Astrocyte of the cerebellum (primary cell): ENCODE measurements around the gene RAI1.

Experiments used
- DNase-seq: peaks from one replicate; pipeline ENCODE4 v3.0.0-alpha.2; 2011; ENCODE audit warnings: low read depth
- H3K4me3 ChIP-seq: 2 replicates; pipeline ENCODE4 v1.5.1; 2011; ENCODE audit warnings: mild to moderate bottlenecking, low read depth, low read length, moderate library complexity
- in situ Hi-C: cut with HindIII; loops from 2 replicates; pipeline ENCODE4 v1.10.0; 2017; ENCODE audit warnings: low sequenced_read_pairs
- TF ChIP-seq, protein P1 (sequence below): IDR thresholded peaks from 2 replicates; pipeline ENCODE4 v1.5.1; 2012; ENCODE audit warnings: low read length, low read depth, moderate library complexity, mild to moderate bottlenecking; ENCODE audit errors: missing control alignments

RAI1 gene

DNA sequence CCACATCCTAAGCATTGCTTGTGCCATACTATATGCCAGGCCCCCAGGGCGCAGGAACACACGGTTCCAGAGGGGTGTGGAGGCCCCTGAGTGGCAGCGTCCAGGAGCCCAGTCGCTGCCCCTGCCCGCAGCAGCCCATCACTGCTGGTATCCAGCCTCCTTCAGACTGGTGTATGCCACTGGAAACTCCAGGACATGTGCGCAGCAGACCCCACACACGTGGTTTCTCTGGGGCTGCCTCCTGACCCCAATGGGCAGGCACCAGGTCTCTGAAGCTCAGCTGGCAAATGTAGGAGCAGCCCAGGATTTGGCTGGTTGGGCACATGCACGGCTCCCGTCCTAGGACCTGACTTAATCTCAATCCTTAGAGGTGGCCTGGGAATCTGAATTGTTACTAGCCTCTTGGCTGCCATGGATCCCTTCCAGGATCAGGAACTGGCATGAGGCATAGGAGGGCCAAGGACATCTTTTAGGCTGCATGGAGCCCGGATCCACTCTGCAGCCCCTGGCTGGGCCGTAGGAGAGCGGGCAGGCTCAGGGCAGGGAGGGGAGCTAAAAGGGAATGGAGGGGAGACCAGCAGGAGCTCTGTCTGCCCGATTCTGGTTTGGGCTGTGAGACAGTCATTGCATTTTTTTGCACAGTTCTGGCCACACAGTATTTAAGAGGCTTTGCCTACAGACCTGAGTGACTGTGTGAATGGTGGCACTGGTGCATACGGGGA, 62.3 kb downstream of the RAI1 start:
- TF ChIP-seq, protein P1, sequence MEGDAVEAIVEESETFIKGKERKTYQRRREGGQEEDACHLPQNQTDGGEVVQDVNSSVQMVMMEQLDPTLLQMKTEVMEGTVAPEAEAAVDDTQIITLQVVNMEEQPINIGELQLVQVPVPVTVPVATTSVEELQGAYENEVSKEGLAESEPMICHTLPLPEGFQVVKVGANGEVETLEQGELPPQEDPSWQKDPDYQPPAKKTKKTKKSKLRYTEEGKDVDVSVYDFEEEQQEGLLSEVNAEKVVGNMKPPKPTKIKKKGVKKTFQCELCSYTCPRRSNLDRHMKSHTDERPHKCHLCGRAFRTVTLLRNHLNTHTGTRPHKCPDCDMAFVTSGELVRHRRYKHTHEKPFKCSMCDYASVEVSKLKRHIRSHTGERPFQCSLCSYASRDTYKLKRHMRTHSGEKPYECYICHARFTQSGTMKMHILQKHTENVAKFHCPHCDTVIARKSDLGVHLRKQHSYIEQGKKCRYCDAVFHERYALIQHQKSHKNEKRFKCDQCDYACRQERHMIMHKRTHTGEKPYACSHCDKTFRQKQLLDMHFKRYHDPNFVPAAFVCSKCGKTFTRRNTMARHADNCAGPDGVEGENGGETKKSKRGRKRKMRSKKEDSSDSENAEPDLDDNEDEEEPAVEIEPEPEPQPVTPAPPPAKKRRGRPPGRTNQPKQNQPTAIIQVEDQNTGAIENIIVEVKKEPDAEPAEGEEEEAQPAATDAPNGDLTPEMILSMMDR: no peak
- no peak overlapping the region for H3K4me3 ChIP-seq
- no peak for DNase-seq
- in situ Hi-C loops: no loop called here

DNA sequence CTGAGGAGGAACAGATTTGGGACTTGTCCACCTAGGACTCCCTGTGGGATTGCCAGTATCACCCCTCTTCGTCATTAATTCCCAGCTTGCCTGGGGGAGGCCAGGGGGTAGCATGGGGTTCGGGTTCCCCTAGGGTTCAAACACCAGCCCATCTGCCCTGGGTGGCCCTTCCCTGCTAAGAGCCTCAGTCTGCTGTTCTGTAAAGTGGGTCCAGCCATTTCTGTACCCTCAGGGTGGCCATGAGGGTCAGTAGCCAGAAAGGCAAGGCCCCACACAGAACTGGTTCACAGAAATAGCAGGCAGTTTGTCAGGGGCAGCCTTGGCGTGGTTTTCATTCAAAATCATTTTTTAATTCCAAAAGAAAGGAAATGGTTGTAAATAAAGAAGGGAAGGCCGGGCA, 62.9 kb downstream of the RAI1 start:
- TF ChIP-seq, protein P1: no peak
- no peak for DNase-seq
- in situ Hi-C loops: no loop called here
- H3K4me3 ChIP-seq: no peak overlapping the region

DNA sequence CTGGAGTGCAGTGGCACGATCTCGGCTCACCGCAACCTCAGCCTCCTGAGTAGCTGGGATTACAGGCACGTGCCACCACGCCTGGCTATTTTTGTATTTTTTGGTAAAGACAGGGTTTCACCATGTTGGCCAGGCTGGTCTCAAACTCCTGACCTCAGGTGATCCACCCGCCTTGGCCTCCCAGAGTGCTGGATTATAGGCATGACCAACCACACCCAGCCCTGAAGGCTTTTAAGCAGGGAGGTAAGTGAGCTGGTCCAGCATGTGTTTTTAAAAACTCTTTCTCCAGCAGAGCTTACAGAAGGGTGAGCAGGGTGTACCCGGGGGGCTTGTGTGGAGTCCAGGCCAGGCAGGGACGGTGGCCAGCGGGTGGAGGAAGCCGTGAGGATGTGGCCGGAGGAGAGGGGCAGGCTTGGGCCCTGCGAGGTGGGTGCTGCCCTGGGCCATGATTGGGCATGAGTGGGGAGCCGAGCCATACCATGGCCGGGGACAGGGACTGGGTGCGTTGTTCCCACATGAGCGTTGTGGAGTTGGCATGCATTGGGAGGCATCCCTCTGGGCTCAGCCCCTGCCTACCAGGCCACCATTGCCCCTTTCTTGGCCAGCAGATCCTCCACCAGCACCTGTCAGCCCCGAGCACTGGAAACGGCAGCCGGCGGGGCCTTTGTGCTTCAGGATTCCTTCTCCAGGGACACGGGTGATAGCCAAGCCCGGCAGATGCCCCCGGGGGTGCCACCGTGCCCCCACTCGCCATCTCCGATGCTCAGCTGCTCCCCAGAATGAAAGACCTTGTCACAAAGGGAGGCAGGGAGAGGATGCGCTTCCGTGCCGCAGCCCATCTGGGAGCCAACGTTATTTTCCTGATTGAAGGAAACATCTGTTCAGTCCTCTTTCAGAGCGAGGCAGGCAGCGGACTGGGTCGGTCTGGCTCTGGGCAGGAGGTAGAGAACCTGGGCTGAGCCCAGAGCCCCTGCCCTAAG, 64.5 kb downstream of the RAI1 start:
- TF ChIP-seq, protein P1: no peak
- H3K4me3 ChIP-seq: no peak overlapping the region
- in situ Hi-C loops: no loop called here
- DNase-seq: no peak

DNA sequence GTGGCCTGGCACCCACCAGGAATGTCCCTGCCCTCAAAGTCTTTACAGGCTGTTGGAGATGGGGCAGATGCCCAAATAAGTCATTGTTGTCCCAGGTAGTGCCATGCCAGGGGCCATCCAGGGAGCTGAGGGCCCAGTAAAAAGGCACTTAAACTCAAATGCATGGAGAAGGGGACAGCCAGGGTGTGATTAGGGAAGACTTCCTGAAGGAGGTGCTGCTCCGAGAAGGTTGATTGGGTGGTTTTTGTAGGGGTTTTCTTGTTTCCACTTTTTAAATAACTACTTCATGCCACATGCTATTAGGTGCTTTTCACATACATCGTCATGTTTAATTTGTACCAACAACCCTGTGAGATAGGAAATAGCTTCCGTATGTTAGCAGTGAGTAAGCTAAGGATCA, 66.9 kb downstream of the RAI1 start:
- no peak for DNase-seq
- TF ChIP-seq, protein P1: peak; percentile 8
- H3K4me3 ChIP-seq: no peak overlapping the region
- in situ Hi-C loops: no loop called here

DNA sequence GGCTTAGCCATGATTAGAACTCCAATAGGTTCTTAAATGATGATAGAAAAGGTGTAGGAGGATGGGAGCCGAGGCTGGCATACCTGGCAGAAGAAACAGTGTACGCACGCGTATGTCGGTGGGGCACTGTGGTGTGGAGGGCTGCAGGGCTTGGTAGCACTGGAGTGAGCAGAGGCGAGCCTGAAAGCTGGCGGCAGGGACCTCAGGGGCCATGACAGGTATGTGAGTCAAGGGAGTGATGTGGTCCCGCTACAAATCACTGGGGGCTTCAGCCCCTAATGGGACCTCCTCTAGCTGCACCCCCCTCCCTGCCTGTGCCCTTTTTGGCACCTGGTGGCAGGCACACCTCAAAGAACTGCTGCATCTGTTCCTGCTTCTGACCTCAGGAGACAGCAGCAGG, 67.3 kb downstream of the RAI1 start:
- in situ Hi-C loops: no loop called here

More for the DNA sequence above, 67.3 kb downstream of the RAI1 start:
- TF ChIP-seq, protein P1: no peak
- H3K4me3 ChIP-seq: no peak overlapping the region
- no peak for DNase-seq
